ENCODE data around the gene ZNF701.

DNA sequence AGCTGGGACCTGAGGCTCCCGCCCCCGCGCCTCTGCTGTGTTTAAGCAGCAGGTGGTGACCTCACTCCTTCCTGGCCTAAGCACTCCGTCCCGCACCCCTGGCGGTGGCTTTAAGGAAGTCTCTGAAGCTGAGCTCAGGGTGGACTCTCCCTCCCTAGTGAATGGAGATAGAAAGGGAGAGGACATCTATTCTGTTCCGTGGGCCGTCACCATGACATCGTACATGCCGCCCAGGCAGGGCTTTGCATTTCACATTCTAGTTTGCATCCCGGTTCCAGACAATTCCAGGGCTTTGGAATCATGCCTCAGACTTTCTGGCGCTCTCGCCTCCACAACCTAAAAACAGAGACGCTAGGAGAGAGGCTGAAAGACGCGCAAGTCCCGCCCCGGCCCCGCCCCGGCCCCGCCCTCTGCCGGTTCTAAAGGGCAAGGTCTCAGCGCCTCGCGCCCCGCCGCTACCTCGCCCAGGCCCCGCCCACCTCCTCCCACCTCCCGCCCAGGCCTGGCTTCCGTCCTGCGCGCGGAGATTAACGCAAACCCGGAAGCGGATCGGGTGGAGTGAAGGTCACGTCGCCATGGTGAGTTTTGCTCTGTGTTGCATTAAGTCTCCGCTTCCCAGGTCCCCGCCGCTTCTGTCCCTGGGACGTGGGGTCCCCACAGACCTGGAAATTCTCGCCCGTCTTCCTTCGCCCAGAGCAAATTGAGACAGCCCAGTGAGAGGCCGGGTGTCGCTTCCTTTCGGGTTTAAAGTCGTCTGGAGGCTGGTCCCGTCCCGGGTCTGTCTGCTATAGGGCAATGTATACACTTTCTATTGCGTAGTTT is 42.7 kb upstream of the ZNF701 start, which contains the start of gene ZNF808:
- TF ChIP-seq, protein P1, sequence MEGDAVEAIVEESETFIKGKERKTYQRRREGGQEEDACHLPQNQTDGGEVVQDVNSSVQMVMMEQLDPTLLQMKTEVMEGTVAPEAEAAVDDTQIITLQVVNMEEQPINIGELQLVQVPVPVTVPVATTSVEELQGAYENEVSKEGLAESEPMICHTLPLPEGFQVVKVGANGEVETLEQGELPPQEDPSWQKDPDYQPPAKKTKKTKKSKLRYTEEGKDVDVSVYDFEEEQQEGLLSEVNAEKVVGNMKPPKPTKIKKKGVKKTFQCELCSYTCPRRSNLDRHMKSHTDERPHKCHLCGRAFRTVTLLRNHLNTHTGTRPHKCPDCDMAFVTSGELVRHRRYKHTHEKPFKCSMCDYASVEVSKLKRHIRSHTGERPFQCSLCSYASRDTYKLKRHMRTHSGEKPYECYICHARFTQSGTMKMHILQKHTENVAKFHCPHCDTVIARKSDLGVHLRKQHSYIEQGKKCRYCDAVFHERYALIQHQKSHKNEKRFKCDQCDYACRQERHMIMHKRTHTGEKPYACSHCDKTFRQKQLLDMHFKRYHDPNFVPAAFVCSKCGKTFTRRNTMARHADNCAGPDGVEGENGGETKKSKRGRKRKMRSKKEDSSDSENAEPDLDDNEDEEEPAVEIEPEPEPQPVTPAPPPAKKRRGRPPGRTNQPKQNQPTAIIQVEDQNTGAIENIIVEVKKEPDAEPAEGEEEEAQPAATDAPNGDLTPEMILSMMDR (IDR thresholded peaks at IDR 0.05): peak; percentile 81 to 85 (median 82)
- TF ChIP-seq POLR2AphosphoS5 (IDR thresholded peaks at IDR 0.05): peak; percentile 45 to 59 (median 50)

Data from breast epithelium (tissue), 3 donors.